Activated CD4-positive, alpha-beta T cell treated with anti-CD3 and anti-CD28 coated beads for 36 hours (primary cell): ENCODE data around the gene SPATA31A3. TPM values are rescaled to one million over a fixed set of nuclear protein-coding genes. Genes with fewer than 3 reads are reported as not detected.
"Not testable (repeated sequence)": the region's sequence is repeated elsewhere in the genome, so short reads cannot be mapped to it uniquely, and the experiment has no call there.

ENCODE experiments used
- ATAC-seq: fragments of 200-7000 bp; cut with Tn5 transposase; one replicate; pipeline ENCODE4 v1.10.0; 2021; ENCODE audit warnings: mild to moderate bottlenecking, moderate library complexity
- CTCF ChIA-PET: fragments of 350-600 bp; sonication (Branson Sonifier 250); formaldehyde crosslinking; loops from one replicate; lab custom pipeline; 2021; ENCODE audit warnings: antibody characterized with exemption; lab: Charles Lee
- POLR2A ChIA-PET: fragments of 350-600 bp; sonication (Branson Sonifier 250); formaldehyde crosslinking; loops from one replicate; lab custom pipeline; 2021; ENCODE audit warnings: antibody characterized with exemption, inconsistent platforms; lab: Charles Lee
- DNase-seq: peaks from one replicate; pipeline ENCODE4 v3.0.0-alpha.2; 2020
- H3K27ac Mint-ChIP-seq: one replicate; pipeline ENCODE4 v1.8.0; 2021; ENCODE audit warnings: mixed read lengths
- H3K27me3 Mint-ChIP-seq: one replicate; pipeline ENCODE4 v1.8.0; 2021; ENCODE audit warnings: mixed read lengths
- H3K36me3 Mint-ChIP-seq: one replicate; pipeline ENCODE4 v1.8.0; 2021; ENCODE audit warnings: low read depth, mixed read lengths
- H3K4me1 Mint-ChIP-seq: one replicate; pipeline ENCODE4 v1.8.0; 2021; ENCODE audit warnings: mixed read lengths
- H3K4me3 Mint-ChIP-seq: one replicate; pipeline ENCODE4 v1.8.0; 2021; ENCODE audit warnings: mild to moderate bottlenecking, moderate library complexity, mixed read lengths
- H3K9me3 Mint-ChIP-seq: one replicate; pipeline ENCODE4 v1.8.0; 2021; ENCODE audit warnings: low read depth, mixed read lengths
- intact Hi-C, 2 experiments: fragments of 100-400 bp; cut with DNase I in 1 of 2; cut with micrococcal nuclease in 1 of 2; formaldehyde crosslinking; loops; one replicate each; pipeline versions ENCODE4 v1.14.2 to v1.15.1; 2022 to 2024; cut with DNase I, micrococcal nuclease
- total RNA-seq, 2 experiments: library from RNA; stranded (reverse); gene quantifications; one replicate each; pipeline ENCODE4 v1.2.3, GENCODE V29; 2021

Gene SPATA31A3
- not detected for total RNA-seq

GRCh38 chr9:66992450-66992849, at the start of gene SPATA31A3:
TSS of gene SPATA31A3 (minus strand) at chr9:66992550. CDS start at chr9:66992521, 29 bp downstream.
- intact Hi-C loops, H3K27me3 Mint-ChIP-seq, CTCF ChIA-PET, H3K4me1 Mint-ChIP-seq, DNase-seq, H3K27ac Mint-ChIP-seq, POLR2A ChIA-PET, H3K9me3 Mint-ChIP-seq, ATAC-seq, H3K4me3 Mint-ChIP-seq, H3K36me3 Mint-ChIP-seq: not testable (repeated sequence)

- H3K27me3 Mint-ChIP-seq, H3K4me3 Mint-ChIP-seq, CTCF ChIA-PET, H3K36me3 Mint-ChIP-seq, POLR2A ChIA-PET, DNase-seq, ATAC-seq, H3K27ac Mint-ChIP-seq, intact Hi-C loops, H3K9me3 Mint-ChIP-seq, H3K4me1 Mint-ChIP-seq: not testable (repeated sequence)
Observed at GRCh38 chr9:66952576-66952975, 39.8 kb downstream of the SPATA31A3 start.

GRCh38 chr9:66942400-66943155, 49.8 kb downstream of the SPATA31A3 start:
- H3K36me3 Mint-ChIP-seq, H3K4me3 Mint-ChIP-seq, DNase-seq, H3K9me3 Mint-ChIP-seq, POLR2A ChIA-PET, H3K27ac Mint-ChIP-seq, H3K27me3 Mint-ChIP-seq, CTCF ChIA-PET, ATAC-seq, H3K4me1 Mint-ChIP-seq, intact Hi-C loops: not testable (repeated sequence)

GRCh38 chr9:66939878-66940830, 52.2 kb downstream of the SPATA31A3 start:
- not testable (repeated sequence) for H3K9me3 Mint-ChIP-seq

GRCh38 chr9:66938322-66938721, 54.0 kb downstream of the SPATA31A3 start:
- H3K27me3 Mint-ChIP-seq, CTCF ChIA-PET, intact Hi-C loops, H3K4me1 Mint-ChIP-seq, ATAC-seq, H3K36me3 Mint-ChIP-seq, H3K27ac Mint-ChIP-seq, H3K9me3 Mint-ChIP-seq, POLR2A ChIA-PET, DNase-seq, H3K4me3 Mint-ChIP-seq: not testable (repeated sequence)

More at GRCh38 chr9:66939878-66940830, 52.2 kb downstream of the SPATA31A3 start:
- CTCF ChIA-PET, intact Hi-C loops, H3K27me3 Mint-ChIP-seq, H3K4me1 Mint-ChIP-seq, H3K36me3 Mint-ChIP-seq, H3K27ac Mint-ChIP-seq, H3K4me3 Mint-ChIP-seq, ATAC-seq, POLR2A ChIA-PET, DNase-seq: not testable (repeated sequence)

GRCh38 chr9:66937662-66938061, 54.7 kb downstream of the SPATA31A3 start:
- ATAC-seq, H3K36me3 Mint-ChIP-seq, H3K4me3 Mint-ChIP-seq, H3K9me3 Mint-ChIP-seq, H3K27me3 Mint-ChIP-seq, CTCF ChIA-PET, H3K4me1 Mint-ChIP-seq, POLR2A ChIA-PET, intact Hi-C loops, DNase-seq, H3K27ac Mint-ChIP-seq: not testable (repeated sequence)

Other genes starting within 250 kb of the SPATA31A3 start
- gene ZNF658, start 91.8 kb downstream of the SPATA31A3 start, total RNA-seq: 1 to 10 TPM; 2.1 to 2.8 TPM